Immature natural killer cell (primary cell): ENCODE measurements around the gene KCTD17. TPM values are rescaled to one million over a fixed set of nuclear protein-coding genes. Genes with fewer than 3 reads are reported as not detected.

ENCODE experiments used
- DNase-seq, 3 donors: peaks; one replicate each; pipeline ENCODE4 v3.0.0; 2022; ENCODE audit warnings: mixed read lengths in 1 of 3
- H3K27ac Mint-ChIP-seq, 6 donors: one replicate each; pipeline ENCODE4 v1.8.0; 2020; ENCODE audit warnings: mixed read lengths in 6 of 6, mild to moderate bottlenecking in 5 of 6, inconsistent platforms in 4 of 6, moderate library complexity in 3 of 6
- H3K27me3 Mint-ChIP-seq, 3 donors: one replicate each; pipeline ENCODE4 v1.8.0; 2020 to 2021; ENCODE audit warnings: low read depth in 3 of 3, mild to moderate bottlenecking in 3 of 3, mixed read lengths in 3 of 3, moderate library complexity in 3 of 3, inconsistent platforms in 1 of 3
- H3K36me3 Mint-ChIP-seq, 3 donors: one replicate each; pipeline ENCODE4 v1.8.0; 2020; ENCODE audit warnings: mixed read lengths in 3 of 3, inconsistent platforms in 2 of 3, mild to moderate bottlenecking in 2 of 3
- H3K4me1 Mint-ChIP-seq, 2 donors: one replicate each; pipeline ENCODE4 v1.8.0; 2020; ENCODE audit warnings: inconsistent platforms in 2 of 2, mild to moderate bottlenecking in 2 of 2, mixed read lengths in 2 of 2, moderate library complexity in 1 of 2
- H3K4me3 Mint-ChIP-seq, 5 donors: one replicate each; pipeline ENCODE4 v1.8.0; 2020; ENCODE audit warnings: mild to moderate bottlenecking in 5 of 5, mixed read lengths in 5 of 5, inconsistent platforms in 3 of 5, moderate library complexity in 3 of 5
- H3K9me3 Mint-ChIP-seq, 6 donors: one replicate each; pipeline ENCODE4 v1.8.0; 2020; ENCODE audit warnings: mild to moderate bottlenecking in 6 of 6, mixed read lengths in 6 of 6, inconsistent platforms in 4 of 6, moderate library complexity in 3 of 6
- polyA plus RNA-seq, 3 donors: library from polyadenylated mRNA; unstranded; fragments of 300-500 nt; fragmentation: Illumina TruSeq; gene quantifications; one replicate each; pipeline ENCODE4 v1.2.3, GENCODE V29; 2021

The KCTD17 gene
- polyA plus RNA-seq, 3 donors from 2014 or later: 10.7 to 16.1 (median 14.3) TPM

DNA sequence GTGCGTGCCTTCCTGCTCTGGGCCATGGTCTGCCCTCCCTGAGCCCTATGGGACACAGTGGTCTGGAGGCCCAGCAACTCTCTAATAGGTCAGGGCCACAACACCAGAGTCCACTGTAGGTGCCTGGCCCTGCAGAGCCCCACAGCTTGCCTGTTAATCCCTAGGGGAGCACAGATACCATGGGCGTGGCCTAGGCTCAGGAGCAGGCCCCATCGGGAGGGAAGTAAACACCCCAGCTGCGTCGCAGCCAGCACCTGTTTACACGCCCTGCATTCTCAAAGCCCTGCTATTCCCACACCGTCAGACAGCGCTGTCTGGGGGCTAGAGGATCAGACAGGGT is 2.5 kb downstream of the KCTD17 start:
- DNase-seq: no peak
- Mint-ChIP-seq H3K36me3 (peaks cover 0 to 21% (median 0%) of the 10 kb centered on the region in 3 donors), H3K27ac (peak overlapping the region in 1 of 6 donors; percentile 77), H3K9me3 (no peaks in the 10 kb centered on the region), H3K4me3 (peak overlapping the region in 4 of 5 donors; percentile 24 to 79 (median 52)), H3K4me1 (peaks cover 16 to 17% of the 10 kb centered on the region in 2 donors), H3K27me3 (peaks cover 0 to 6% (median 4%) of the 10 kb centered on the region in 3 donors)

DNA sequence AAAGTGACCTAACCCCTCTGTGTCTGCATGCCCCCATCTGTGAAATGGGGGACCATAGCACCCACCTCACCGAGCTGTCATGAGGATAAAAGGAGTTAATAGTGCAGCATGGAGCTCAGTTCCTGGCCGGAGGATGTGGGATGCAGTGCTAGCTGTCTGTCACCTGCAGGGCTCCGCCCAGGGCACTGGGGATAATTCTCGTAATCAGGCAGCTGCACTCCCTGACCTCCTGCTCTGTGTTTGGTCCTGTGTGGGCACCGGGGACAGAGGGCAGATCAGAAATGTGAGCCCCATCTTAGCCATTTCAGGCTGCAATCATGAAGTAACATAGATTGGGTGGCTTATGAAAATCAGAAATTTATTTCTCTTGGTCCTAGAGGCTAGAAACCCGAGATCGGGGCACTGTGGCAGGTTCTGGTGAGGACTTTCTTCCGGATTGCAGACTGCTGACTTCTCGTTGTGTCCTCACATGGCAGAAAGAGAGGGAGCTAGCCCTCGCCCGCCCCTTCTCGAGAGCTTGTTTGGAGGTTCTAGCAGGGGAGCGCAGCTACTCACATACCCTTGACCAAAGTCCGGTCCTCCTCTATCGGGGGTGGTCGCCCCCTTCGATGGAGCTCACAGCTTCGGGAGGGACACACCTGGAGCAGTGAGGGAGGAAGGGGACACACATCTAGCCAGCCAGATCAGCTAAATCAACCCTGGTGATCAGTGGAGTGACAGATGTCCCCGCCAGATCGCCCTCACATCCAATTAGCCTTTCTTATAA is 3.2 kb downstream of the KCTD17 start:
- Mint-ChIP-seq H3K9me3 (no peaks in the 10 kb centered on the region), H3K4me1 (peaks cover 16 to 17% of the 10 kb centered on the region in 2 donors), H3K4me3 (no peak overlapping the region), H3K36me3 (peaks cover 0 to 21% (median 0%) of the 10 kb centered on the region in 3 donors), H3K27me3 (peaks cover 0 to 6% (median 4%) of the 10 kb centered on the region in 3 donors), H3K27ac (no peak overlapping the region)
- DNase-seq: no peak

DNA sequence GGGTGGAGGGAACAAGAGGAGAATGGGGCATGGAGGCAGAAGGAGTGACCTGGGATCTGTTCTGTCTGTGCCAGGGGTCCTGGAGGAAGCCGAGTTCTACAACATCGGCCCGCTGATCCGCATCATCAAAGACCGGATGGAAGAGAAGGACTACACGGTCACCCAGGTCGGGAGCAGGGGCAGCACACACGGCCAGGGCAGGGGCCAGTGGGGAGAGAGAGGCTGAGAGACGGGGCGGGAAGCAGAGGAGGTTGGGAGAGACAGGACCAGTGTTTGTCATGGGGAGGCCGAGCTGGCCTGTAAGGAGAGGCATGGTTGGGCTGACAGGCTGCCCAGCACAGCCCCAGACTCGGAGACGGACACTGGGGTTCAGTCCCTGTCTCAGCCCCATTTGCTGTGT is 4.7 kb downstream of the KCTD17 start:
- no peak for DNase-seq
- Mint-ChIP-seq H3K9me3 (no peaks in the 10 kb centered on the region), H3K4me1 (peaks cover 12 to 13% of the 10 kb centered on the region in 2 donors), H3K27ac (no peak overlapping the region), H3K27me3 (peaks cover 0 to 7% (median 2%) of the 10 kb centered on the region in 3 donors), H3K36me3 (peaks cover 0 to 21% (median 0%) of the 10 kb centered on the region in 3 donors), H3K4me3 (no peak overlapping the region)

GRCh38 chr22:37057226-37057625 is 5.7 kb downstream of the KCTD17 start:
- H3K4me3 Mint-ChIP-seq: no peak overlapping the region
- H3K27ac Mint-ChIP-seq: no peak overlapping the region
- peaks cover 0 to 6% (median 2%) of the 10 kb centered on the region in 3 donors for H3K27me3 Mint-ChIP-seq
- H3K9me3 Mint-ChIP-seq: no peaks in the 10 kb centered on the region
- peaks cover 10% of the 10 kb centered on the region in 2 donors for H3K4me1 Mint-ChIP-seq
- no peak for DNase-seq
- peaks cover 0 to 26% (median 0%) of the 10 kb centered on the region in 3 donors for H3K36me3 Mint-ChIP-seq

- no peak for DNase-seq
- Mint-ChIP-seq H3K4me1 (peaks cover 2 to 3% of the 10 kb centered on the region in 2 donors), H3K27ac (no peak overlapping the region), H3K36me3 (peaks cover 0 to 26% (median 0%) of the 10 kb centered on the region in 3 donors), H3K9me3 (no peaks in the 10 kb centered on the region), H3K27me3 (peaks cover 0 to 2% (median 2%) of the 10 kb centered on the region in 3 donors), H3K4me3 (no peak overlapping the region)
These were observed 6.4 kb downstream of the KCTD17 start for GRCh38 chr22:37057796-37058510.

GRCh38 chr22:37058917-37059701 is 7.6 kb downstream of the KCTD17 start:
- DNase-seq: no peak
- H3K4me1 Mint-ChIP-seq: no peaks in the 10 kb centered on the region
- H3K27me3 Mint-ChIP-seq: peaks cover 0 to 2% (median 2%) of the 10 kb centered on the region in 3 donors
- H3K27ac Mint-ChIP-seq: peak overlapping the region in 1 of 6 donors; percentile 69
- H3K36me3 Mint-ChIP-seq: peaks cover 0 to 26% (median 0%) of the 10 kb centered on the region in 3 donors
- H3K9me3 Mint-ChIP-seq: no peaks in the 10 kb centered on the region
- H3K4me3 Mint-ChIP-seq: no peak overlapping the region

DNA sequence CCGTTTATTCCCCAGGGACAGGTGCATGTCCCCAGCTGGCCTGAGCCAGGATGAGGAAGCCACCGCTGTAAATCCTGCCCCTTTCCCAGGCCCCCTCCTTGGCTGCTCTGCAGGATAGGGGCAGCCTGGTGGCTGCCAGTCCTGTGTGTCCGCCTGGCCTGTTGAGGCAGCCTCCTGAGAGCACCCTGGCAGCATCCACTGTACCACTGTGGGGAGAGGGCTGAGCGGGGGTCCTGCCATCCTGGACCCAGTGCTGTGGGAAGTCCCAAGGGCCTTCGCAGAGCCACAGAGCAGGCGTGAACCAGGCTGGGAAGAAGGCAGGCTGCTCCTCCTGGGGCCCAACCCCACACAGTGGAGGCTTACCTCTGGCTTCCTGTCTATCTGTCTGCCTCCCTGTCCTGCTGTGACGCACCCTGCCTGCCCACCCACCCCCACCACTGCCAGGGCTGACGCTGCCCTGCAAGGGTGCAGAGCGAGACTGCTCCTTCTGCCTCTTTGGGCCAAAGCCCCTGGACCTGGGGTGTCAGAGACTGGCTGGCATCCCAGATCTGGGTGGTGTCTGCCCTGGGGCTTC is 8.4 kb downstream of the KCTD17 start:
- no peak overlapping the region for H3K4me3 Mint-ChIP-seq
- H3K27me3 Mint-ChIP-seq: peaks cover 0 to 5% (median 2%) of the 10 kb centered on the region in 3 donors
- peaks cover 0 to 24% (median 0%) of the 10 kb centered on the region in 3 donors for H3K36me3 Mint-ChIP-seq
- DNase-seq: no peak
- no peak overlapping the region for H3K27ac Mint-ChIP-seq
- no peaks in the 10 kb centered on the region for H3K4me1 Mint-ChIP-seq
- H3K9me3 Mint-ChIP-seq: no peaks in the 10 kb centered on the region

DNA sequence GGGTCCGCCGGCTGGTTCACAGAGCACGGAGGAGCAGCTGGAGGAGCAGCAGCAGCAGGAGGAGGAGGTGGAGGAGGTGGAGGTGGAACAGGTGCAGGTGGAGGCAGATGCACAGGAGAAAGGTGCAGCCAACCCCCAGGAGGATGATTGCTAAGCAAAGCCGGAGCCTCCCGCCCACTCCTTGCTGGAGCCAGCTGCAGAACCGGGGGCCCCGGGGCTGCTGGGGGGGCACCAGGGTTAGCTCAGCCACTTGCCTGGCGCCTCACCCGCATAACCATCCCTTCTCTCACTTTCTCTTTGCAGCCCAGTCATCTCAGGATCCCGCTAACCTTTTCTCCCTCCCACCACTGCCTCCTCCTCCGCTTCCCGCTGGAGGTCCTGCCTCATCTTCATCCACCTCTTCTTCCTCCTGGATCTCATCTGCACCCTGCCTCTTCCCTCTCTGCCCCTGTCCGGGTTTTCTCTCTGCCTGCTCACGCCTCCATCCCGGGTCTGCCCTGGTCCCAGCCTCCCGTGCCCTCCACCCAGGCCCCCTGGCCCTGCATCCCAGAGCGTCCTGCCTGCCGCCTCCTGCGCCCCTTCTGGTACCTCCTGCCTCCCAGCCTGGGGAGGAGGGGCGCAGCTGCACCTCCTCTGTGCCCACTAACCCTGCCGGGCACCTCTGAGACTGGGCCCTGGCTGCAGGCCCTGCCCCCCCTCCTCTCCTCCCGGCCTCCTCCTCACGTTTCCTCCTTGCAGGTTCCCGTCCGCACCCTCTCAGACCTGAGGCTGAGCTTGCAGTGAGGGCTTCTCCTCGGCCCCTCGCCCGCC is 9.5 kb downstream of the KCTD17 start:
- no peak overlapping the region for H3K4me3 Mint-ChIP-seq
- H3K36me3 Mint-ChIP-seq: peaks cover 0 to 17% (median 0%) of the 10 kb centered on the region in 3 donors
- H3K27ac Mint-ChIP-seq: no peak overlapping the region

GRCh38 chr22:37061611-37062375 is 10.3 kb downstream of the KCTD17 start:
- DNase-seq: no peak
- H3K4me3 Mint-ChIP-seq: no peak overlapping the region
- no peak overlapping the region for H3K27ac Mint-ChIP-seq

More for the DNA sequence above, 9.5 kb downstream of the KCTD17 start:
- no peak for DNase-seq
- Mint-ChIP-seq H3K4me1 (no peaks in the 10 kb centered on the region), H3K27me3 (peaks cover 0 to 5% (median 2%) of the 10 kb centered on the region in 3 donors), H3K9me3 (no peaks in the 10 kb centered on the region)

DNA sequence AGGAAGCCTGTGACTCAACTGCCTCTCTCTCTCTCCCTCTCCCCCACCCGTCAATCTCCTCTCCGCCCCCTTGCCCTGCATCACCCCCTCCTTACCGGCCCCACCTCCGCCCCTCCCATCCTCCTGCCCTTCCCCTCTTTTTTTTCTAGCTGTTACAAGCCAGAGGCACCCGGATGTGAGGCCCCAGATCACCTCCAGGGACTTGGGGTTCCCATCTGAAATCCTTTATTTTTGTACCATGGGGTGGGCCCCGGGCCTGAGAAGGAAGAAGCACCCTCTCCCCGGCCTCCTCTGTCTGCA is 10.8 kb downstream of the KCTD17 start:
- Mint-ChIP-seq H3K36me3 (peaks cover 0 to 9% (median 0%) of the 10 kb centered on the region in 3 donors), H3K9me3 (no peaks in the 10 kb centered on the region), H3K4me1 (no peaks in the 10 kb centered on the region), H3K4me3 (no peak overlapping the region), H3K27ac (no peak overlapping the region), H3K27me3 (peaks cover 0 to 5% (median 0%) of the 10 kb centered on the region in 3 donors)
- no peak for DNase-seq

More at GRCh38 chr22:37061611-37062375, 10.3 kb downstream of the KCTD17 start:
- Mint-ChIP-seq H3K27me3 (peaks cover 0 to 5% (median 0%) of the 10 kb centered on the region in 3 donors), H3K9me3 (no peaks in the 10 kb centered on the region), H3K36me3 (peaks cover 0 to 15% (median 0%) of the 10 kb centered on the region in 3 donors), H3K4me1 (no peaks in the 10 kb centered on the region)

DNA sequence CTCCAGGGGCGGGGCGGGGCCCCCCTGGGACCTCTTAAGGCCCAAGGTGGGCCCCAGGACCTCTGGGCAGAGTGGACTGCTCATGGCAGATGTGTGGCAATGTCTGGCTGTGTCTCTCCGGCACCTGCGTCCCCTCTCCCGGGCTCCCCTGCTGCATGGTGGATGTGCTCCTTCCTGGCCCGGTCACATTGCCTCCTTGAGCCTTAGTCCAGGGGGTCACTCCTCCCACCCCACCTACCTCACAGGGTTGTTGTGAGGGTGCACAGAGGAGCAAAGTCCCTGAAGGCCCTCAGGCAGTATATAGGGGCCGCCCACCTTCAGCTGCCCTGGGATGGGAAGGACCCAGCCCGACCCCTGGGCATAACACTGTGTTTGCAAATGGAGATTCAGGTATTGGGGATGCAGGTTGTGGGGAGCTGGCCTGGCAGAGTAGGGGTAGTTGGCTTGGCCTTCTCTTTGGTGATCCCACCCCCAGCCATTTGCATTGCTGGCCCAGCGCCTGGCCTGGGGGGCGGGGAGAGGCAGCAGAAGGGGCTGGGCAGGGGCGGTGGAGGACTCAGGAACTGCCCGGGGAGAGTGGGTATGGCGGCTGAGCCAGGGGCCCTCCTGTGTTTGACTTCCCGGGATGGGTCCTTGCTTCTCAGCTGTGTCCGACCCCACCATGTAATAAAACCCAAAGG is 11.3 kb downstream of the KCTD17 start:
- no peaks in the 10 kb centered on the region for H3K9me3 Mint-ChIP-seq
- no peak overlapping the region for H3K4me3 Mint-ChIP-seq
- peaks cover 0 to 6% (median 0%) of the 10 kb centered on the region in 3 donors for H3K36me3 Mint-ChIP-seq
- H3K27ac Mint-ChIP-seq: no peak overlapping the region
- no peak for DNase-seq
- no peaks in the 10 kb centered on the region for H3K4me1 Mint-ChIP-seq
- peaks cover 0 to 6% (median 3%) of the 10 kb centered on the region in 3 donors for H3K27me3 Mint-ChIP-seq
